A549 (cell line): ENCODE results near the gene OR56B4.

ENCODE experiments used
- CHD4 ChIP-seq: fragments of 200-600 bp; sonication (generic); IDR thresholded peaks from 2 replicates; pipeline ENCODE4 v1.6.1; 2016; ENCODE audit warnings: antibody characterized with exemption, mild to moderate bottlenecking, borderline replicate concordance
- HDAC2 ChIP-seq: fragments of 200-600 bp; sonication (generic); IDR thresholded peaks from 2 replicates; pipeline ENCODE4 v1.6.1; 2016
- MYC ChIP-seq: IDR thresholded peaks from 2 replicates; pipeline ENCODE4 v1.6.1; 2012; ENCODE audit warnings: mild to moderate bottlenecking, inconsistent platforms, low read length, improper control_type of control experiment, borderline replicate concordance
- TF ChIP-seq, protein P1 (sequence below): fragments of >200 bp; sonication (Bioruptor Twin); formaldehyde crosslinking; IDR thresholded peaks from 3 replicates; pipeline ENCODE4 v1.5.1; 2016
- TF ChIP-seq, protein P2 (sequence below): fragments of 200-600 bp; sonication (generic); IDR thresholded peaks from 2 replicates; pipeline ENCODE4 v1.6.1; 2016; ENCODE audit warnings: antibody characterized with exemption, mild to moderate bottlenecking, moderate library complexity

GRCh38 chr11:6111673-6112072 lies 4.2 kb downstream of the OR56B4 start:
- TF ChIP-seq, protein P1, sequence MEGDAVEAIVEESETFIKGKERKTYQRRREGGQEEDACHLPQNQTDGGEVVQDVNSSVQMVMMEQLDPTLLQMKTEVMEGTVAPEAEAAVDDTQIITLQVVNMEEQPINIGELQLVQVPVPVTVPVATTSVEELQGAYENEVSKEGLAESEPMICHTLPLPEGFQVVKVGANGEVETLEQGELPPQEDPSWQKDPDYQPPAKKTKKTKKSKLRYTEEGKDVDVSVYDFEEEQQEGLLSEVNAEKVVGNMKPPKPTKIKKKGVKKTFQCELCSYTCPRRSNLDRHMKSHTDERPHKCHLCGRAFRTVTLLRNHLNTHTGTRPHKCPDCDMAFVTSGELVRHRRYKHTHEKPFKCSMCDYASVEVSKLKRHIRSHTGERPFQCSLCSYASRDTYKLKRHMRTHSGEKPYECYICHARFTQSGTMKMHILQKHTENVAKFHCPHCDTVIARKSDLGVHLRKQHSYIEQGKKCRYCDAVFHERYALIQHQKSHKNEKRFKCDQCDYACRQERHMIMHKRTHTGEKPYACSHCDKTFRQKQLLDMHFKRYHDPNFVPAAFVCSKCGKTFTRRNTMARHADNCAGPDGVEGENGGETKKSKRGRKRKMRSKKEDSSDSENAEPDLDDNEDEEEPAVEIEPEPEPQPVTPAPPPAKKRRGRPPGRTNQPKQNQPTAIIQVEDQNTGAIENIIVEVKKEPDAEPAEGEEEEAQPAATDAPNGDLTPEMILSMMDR = no peak
- no peak for TF ChIP-seq CHD4
- no peak for TF ChIP-seq MYC
- TF ChIP-seq HDAC2 = no peak
- TF ChIP-seq, protein P2, sequence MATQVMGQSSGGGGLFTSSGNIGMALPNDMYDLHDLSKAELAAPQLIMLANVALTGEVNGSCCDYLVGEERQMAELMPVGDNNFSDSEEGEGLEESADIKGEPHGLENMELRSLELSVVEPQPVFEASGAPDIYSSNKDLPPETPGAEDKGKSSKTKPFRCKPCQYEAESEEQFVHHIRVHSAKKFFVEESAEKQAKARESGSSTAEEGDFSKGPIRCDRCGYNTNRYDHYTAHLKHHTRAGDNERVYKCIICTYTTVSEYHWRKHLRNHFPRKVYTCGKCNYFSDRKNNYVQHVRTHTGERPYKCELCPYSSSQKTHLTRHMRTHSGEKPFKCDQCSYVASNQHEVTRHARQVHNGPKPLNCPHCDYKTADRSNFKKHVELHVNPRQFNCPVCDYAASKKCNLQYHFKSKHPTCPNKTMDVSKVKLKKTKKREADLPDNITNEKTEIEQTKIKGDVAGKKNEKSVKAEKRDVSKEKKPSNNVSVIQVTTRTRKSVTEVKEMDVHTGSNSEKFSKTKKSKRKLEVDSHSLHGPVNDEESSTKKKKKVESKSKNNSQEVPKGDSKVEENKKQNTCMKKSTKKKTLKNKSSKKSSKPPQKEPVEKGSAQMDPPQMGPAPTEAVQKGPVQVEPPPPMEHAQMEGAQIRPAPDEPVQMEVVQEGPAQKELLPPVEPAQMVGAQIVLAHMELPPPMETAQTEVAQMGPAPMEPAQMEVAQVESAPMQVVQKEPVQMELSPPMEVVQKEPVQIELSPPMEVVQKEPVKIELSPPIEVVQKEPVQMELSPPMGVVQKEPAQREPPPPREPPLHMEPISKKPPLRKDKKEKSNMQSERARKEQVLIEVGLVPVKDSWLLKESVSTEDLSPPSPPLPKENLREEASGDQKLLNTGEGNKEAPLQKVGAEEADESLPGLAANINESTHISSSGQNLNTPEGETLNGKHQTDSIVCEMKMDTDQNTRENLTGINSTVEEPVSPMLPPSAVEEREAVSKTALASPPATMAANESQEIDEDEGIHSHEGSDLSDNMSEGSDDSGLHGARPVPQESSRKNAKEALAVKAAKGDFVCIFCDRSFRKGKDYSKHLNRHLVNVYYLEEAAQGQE = no peak
